Fibroblast of villous mesenchyme (primary cell): ENCODE data around the gene L1CAM. TPM values are rescaled to one million over a fixed set of nuclear protein-coding genes. Genes with fewer than 3 reads are reported as not detected.

Experiments used
- DNase-seq: peaks from one replicate; pipeline ENCODE4 v3.0.0-alpha.2; 2010; ENCODE audit warnings: low read depth
- H3K4me3 ChIP-seq: 2 replicates; pipeline ENCODE4 v1.5.1; 2011; ENCODE audit warnings: low read depth, mild to moderate bottlenecking, low read length
- total RNA-seq: library from RNA; depleted of rRNA; stranded (reverse); fragments of >200 nt; gene quantifications from 2 replicates; pipeline ENCODE4 v1.2.3, GENCODE V29; 2012
- TF ChIP-seq, protein P1 (sequence below): IDR thresholded peaks from 2 replicates; pipeline ENCODE4 v1.5.1; 2012; ENCODE audit warnings: low read depth, mild to moderate bottlenecking, low read length; ENCODE audit not compliant: insufficient read depth

Gene L1CAM
- total RNA-seq, 1 donor: 54.4 TPM

DNA sequence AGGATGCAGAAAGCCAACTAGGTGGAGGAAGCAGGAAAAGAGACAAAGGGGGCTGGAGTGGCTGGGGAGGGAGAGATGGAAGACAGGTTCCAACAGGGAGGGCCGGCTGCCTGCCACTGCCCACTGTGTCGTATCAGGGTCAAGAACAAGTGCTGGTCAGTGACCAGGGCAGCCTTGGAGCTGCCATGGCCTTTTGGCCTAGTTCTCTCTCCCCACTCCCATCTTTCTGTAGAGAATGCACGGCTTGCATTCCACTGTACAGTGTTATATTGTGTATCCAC is 11.9 kb downstream of the L1CAM start:
- TF ChIP-seq, protein P1, sequence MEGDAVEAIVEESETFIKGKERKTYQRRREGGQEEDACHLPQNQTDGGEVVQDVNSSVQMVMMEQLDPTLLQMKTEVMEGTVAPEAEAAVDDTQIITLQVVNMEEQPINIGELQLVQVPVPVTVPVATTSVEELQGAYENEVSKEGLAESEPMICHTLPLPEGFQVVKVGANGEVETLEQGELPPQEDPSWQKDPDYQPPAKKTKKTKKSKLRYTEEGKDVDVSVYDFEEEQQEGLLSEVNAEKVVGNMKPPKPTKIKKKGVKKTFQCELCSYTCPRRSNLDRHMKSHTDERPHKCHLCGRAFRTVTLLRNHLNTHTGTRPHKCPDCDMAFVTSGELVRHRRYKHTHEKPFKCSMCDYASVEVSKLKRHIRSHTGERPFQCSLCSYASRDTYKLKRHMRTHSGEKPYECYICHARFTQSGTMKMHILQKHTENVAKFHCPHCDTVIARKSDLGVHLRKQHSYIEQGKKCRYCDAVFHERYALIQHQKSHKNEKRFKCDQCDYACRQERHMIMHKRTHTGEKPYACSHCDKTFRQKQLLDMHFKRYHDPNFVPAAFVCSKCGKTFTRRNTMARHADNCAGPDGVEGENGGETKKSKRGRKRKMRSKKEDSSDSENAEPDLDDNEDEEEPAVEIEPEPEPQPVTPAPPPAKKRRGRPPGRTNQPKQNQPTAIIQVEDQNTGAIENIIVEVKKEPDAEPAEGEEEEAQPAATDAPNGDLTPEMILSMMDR: no peak
- no peak overlapping the region for H3K4me3 ChIP-seq
- DNase-seq: no peak

DNA sequence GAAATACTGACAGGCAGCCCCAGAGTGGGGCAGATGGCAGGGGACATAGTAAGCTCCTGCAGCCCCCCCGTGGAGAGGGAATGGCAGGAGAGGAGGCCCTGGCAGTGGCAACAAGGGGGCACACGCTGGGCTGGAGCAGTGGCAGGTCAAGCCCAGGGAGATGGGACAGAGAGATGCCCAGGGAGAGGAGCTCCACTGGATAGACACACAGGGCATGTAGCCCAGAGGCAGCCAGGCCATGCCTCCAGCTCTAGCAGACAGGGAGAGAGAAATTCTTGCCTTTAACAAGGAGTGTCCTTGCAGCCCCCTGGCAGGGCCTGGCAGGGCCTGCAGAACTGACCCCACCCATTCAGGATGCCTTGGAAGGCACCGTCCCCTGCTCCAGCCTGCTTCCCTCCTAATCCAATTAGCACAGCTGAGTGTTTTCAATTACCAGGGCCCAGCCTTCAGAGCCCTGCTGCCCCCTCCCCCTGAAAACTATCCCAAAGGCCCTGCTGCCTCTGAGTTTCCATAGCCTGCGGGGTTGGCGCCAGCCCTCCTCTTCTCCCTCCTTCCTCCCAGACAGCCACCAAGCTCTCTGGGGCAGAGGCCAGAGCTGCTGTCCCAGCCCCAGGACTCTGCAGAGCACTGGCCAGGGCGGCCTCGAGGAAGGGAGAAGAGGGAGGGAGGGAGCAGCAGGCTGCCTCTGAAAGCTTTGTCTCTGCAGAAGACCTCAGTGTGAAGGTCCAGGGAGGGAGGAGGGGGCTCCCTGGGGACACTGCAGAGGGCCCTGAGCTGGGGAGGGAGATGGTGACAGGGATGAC is 12.5 kb downstream of the L1CAM start:
- TF ChIP-seq, protein P1: no peak
- no peak for DNase-seq
- no peak overlapping the region for H3K4me3 ChIP-seq

DNA sequence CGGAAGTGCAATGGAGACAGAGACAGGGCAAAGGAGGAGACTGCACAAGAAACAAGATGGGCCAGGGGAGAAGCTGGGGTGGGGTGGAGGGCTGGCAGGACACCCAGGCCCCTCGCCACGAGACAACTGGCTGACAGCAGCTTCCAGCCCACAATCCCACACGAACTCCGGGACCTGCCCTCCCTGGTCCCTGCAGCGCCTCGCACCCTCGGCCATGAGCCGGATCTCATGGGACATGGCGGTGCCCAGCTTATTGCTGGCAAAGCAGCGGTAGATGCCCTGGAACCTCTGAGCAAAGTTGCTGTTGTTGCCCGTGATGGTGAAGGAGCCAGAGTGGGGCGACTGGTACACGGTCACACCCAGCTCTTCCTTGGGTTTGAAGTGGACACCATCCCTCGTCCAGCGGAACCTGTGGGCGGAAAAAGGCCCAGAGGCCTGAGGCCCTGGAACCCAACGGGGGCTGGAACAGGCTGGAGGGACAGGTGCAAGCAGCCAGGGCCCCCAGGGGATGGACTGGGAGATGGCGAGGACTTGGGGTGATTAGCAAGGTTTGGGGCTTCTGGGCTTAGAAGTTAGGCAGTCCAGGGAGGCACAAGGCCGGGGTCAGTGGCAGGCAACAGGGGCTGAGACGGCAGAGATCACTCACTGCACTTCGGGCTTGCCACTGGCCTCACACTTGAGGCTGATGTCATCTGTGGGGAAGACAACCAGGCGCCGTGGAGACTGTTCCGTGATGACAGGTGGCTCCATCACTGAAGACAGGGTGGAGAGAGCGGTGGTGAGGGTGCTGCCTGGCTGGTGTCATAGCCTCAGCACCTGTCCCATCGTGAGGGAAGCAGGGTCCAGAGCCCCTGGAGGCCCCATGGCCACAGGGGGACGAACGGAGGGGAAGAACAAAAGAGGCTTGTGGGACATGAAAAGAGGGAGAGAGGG is 13.8 kb downstream of the L1CAM start:
- H3K4me3 ChIP-seq: no peak overlapping the region
- TF ChIP-seq, protein P1: no peak
- no peak for DNase-seq

DNA sequence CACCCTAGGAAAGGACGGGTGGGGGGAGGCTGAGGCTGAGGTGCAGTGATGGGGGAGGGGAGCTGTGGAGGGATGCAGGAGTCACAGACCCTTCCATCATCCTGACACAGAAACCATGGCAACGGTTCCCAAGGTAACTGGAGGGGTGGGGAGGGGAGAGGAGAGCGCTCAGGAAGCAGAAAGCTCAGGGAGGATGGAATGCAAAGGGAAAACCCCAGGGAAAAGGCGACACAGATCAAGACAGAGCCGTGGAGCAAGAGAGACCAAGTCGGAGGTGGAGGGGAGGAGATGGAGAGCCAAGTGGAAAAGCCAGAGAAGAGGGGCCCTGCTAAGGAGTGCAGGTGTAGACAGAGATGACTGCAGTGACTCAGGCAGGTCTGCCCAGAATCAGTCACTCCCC is 14.5 kb downstream of the L1CAM start:
- no peak for DNase-seq
- TF ChIP-seq, protein P1: no peak
- H3K4me3 ChIP-seq: no peak overlapping the region

DNA sequence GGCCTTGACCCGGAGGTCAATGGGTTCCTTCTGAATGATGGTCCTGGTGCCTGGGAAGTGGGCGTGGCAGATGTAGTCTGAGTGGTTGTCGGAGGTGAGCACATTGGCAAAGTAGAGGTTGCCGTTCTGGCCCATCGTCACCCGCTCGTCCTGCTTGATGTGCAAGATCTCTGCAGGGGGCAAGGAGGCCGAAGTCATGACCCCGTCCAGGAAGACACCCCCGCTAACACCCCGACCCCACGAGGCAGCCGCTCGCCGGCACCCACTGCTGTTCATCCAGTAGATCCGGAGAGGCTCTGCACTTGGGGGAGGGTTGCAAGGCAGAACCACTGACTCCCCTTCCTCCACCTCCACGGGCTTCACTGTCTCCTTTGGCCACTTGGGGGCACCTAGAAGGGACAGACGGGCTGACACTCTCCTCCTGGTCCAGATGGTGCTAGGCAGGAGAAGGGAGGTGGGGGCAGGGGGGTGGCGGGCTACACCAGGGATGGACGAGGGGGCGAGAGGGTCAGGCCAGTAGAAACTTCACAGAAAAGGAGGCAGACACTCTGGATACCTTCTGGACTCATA is 15.1 kb downstream of the L1CAM start:
- no peak overlapping the region for H3K4me3 ChIP-seq
- TF ChIP-seq, protein P1: no peak
- no peak for DNase-seq

DNA sequence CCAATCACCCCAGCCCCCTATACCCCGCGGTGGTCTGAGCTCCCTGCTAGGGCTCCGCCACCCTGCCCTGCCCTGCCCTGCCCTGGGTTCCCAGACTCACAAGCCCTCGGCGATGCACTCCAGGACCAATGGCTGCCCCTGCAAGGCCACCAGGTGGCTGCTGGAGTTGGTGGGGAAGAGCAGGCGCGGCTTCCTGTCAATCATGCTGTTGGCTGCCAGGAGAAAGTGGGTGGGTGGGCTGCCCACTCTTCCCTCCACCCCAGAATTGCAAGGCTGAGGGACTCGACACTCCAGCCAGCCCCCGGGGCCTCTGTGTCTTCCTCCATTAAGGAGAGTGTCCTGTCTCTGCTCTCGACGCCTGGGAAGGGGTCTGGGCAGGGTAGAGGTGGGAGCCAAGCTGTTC is 15.7 kb downstream of the L1CAM start:
- no peak overlapping the region for H3K4me3 ChIP-seq
- TF ChIP-seq, protein P1: no peak
- DNase-seq: no peak
